Measurements from ENCODE around the gene GCH1. TPM values are rescaled to one million over a fixed set of nuclear protein-coding genes. Genes with fewer than 3 reads are reported as not detected.

GCH1 gene
- total RNA-seq, 1 experiment from 2014 or later: 9.2 TPM

- Mint-ChIP-seq H3K27ac (no peak overlapping the region), H3K9me3 (no peaks in the 10 kb centered on the region), H3K27me3 (ENCODE audit: low read depth) (no peaks in the 10 kb centered on the region), H3K36me3 (no peaks in the 10 kb centered on the region), H3K4me1 (no peaks in the 10 kb centered on the region), H3K4me3 (no peak overlapping the region)
- CTCF ChIA-PET: no interaction called here
- no peak for DNase-seq (ENCODE audit: low spot score)
- TF ChIP-seq, protein P1, sequence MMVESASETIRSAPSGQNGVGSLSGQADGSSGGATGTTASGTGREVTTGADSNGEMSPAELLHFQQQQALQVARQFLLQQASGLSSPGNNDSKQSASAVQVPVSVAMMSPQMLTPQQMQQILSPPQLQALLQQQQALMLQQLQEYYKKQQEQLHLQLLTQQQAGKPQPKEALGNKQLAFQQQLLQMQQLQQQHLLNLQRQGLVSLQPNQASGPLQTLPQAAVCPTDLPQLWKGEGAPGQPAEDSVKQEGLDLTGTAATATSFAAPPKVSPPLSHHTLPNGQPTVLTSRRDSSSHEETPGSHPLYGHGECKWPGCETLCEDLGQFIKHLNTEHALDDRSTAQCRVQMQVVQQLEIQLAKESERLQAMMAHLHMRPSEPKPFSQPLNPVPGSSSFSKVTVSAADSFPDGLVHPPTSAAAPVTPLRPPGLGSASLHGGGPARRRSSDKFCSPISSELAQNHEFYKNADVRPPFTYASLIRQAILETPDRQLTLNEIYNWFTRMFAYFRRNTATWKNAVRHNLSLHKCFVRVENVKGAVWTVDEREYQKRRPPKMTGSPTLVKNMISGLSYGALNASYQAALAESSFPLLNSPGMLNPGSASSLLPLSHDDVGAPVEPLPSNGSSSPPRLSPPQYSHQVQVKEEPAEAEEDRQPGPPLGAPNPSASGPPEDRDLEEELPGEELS (CRISPR knock-in tag; IDR thresholded peaks at IDR 0.05): no peak
- no peak for TF ChIP-seq IRF2 (CRISPR knock-in tag; IDR thresholded peaks at IDR 0.05; ENCODE audit: borderline replicate concordance, low read depth)
- TF ChIP-seq FOXP1 (CRISPR knock-in tag; IDR thresholded peaks at IDR 0.05; ENCODE audit: borderline replicate concordance): no peak
- TF ChIP-seq TCF7 (CRISPR knock-in tag; IDR thresholded peaks at IDR 0.05; ENCODE audit: low read depth): no peak
- no peak for TF ChIP-seq MAX (CRISPR knock-in tag; IDR thresholded peaks at IDR 0.05)
- TF ChIP-seq, protein P2, sequence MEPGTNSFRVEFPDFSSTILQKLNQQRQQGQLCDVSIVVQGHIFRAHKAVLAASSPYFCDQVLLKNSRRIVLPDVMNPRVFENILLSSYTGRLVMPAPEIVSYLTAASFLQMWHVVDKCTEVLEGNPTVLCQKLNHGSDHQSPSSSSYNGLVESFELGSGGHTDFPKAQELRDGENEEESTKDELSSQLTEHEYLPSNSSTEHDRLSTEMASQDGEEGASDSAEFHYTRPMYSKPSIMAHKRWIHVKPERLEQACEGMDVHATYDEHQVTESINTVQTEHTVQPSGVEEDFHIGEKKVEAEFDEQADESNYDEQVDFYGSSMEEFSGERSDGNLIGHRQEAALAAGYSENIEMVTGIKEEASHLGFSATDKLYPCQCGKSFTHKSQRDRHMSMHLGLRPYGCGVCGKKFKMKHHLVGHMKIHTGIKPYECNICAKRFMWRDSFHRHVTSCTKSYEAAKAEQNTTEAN (CRISPR knock-in tag; IDR thresholded peaks at IDR 0.05): no peak
- TF ChIP-seq ZNF423 (CRISPR knock-in tag; IDR thresholded peaks at IDR 0.05): no peak
- no peak for TF ChIP-seq E2F4 (CRISPR knock-in tag; IDR thresholded peaks at IDR 0.05; ENCODE audit: borderline replicate concordance, low read depth)
- TF ChIP-seq ETV6 (CRISPR knock-in tag; IDR thresholded peaks at IDR 0.05): no peak
- TF ChIP-seq ZNF396 (CRISPR knock-in tag; IDR thresholded peaks at IDR 0.05; ENCODE audit: borderline replicate concordance): no peak
- TF ChIP-seq CREM (CRISPR knock-in tag; IDR thresholded peaks at IDR 0.05): no peak
- no peak for TF ChIP-seq PRRX2 (CRISPR knock-in tag; IDR thresholded peaks at IDR 0.05)
- no peak for TF ChIP-seq SOX15 (CRISPR knock-in tag; IDR thresholded peaks at IDR 0.05)
- TF ChIP-seq, protein P3, sequence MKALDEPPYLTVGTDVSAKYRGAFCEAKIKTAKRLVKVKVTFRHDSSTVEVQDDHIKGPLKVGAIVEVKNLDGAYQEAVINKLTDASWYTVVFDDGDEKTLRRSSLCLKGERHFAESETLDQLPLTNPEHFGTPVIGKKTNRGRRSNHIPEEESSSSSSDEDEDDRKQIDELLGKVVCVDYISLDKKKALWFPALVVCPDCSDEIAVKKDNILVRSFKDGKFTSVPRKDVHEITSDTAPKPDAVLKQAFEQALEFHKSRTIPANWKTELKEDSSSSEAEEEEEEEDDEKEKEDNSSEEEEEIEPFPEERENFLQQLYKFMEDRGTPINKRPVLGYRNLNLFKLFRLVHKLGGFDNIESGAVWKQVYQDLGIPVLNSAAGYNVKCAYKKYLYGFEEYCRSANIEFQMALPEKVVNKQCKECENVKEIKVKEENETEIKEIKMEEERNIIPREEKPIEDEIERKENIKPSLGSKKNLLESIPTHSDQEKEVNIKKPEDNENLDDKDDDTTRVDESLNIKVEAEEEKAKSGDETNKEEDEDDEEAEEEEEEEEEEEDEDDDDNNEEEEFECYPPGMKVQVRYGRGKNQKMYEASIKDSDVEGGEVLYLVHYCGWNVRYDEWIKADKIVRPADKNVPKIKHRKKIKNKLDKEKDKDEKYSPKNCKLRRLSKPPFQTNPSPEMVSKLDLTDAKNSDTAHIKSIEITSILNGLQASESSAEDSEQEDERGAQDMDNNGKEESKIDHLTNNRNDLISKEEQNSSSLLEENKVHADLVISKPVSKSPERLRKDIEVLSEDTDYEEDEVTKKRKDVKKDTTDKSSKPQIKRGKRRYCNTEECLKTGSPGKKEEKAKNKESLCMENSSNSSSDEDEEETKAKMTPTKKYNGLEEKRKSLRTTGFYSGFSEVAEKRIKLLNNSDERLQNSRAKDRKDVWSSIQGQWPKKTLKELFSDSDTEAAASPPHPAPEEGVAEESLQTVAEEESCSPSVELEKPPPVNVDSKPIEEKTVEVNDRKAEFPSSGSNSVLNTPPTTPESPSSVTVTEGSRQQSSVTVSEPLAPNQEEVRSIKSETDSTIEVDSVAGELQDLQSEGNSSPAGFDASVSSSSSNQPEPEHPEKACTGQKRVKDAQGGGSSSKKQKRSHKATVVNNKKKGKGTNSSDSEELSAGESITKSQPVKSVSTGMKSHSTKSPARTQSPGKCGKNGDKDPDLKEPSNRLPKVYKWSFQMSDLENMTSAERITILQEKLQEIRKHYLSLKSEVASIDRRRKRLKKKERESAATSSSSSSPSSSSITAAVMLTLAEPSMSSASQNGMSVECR (CRISPR knock-in tag; IDR thresholded peaks at IDR 0.05; ENCODE audit: borderline replicate concordance): no peak
- no peak for TF ChIP-seq OVOL2 (CRISPR knock-in tag; IDR thresholded peaks at IDR 0.05; ENCODE audit: borderline replicate concordance)
- TF ChIP-seq ATF6 (CRISPR knock-in tag; IDR thresholded peaks at IDR 0.05): no peak
- POLR2A ChIA-PET: no interaction called here
- ATAC-seq: no peak
These were observed 26.9 kb upstream of the GCH1 start for GRCh38 chr14:54929556-54929955.
